Stimulated activated naive CD8-positive, alpha-beta T cell treated with anti-CD3 and anti-CD28 coated beads, Interleukin-15, Interleukin-2, amounts not matched to agents 100 U/mL and 50 U/mL, for 24 hours (primary cell): ENCODE data around the gene PRR12.

Experiments
- ATAC-seq: fragments of 150-1000 bp; cut with Tn5 transposase; one replicate; pipeline ENCODE4 v1.10.0; 2021
- DNase-seq: peaks from one replicate; pipeline ENCODE4 v3.0.0; 2021

Gene PRR12

GRCh38 chr19:49665351-49666119 lies 74.6 kb downstream of the PRR12 start, which contains the start of the genes BCL2L12 and IRF3:
TSS of gene BCL2L12 (plus strand) at chr19:49665933. CDS start at chr19:49666693, 760 bp downstream.
TSS of gene IRF3 (minus strand) at chr19:49665857. CDS start at chr19:49664838, 1,019 bp downstream.
- DNase-seq (peak; percentile 100), ATAC-seq (peak; percentile 92)

GRCh38 chr19:49666120-49666444 lies 75.1 kb downstream of the PRR12 start:
- ATAC-seq (no peak), DNase-seq (no peak)

GRCh38 chr19:49667473-49667872 lies 76.5 kb downstream of the PRR12 start:
- ATAC-seq (no peak), DNase-seq (no peak)

GRCh38 chr19:49669516-49669915 lies 78.5 kb downstream of the PRR12 start:
- DNase-seq (no peak), ATAC-seq (no peak)

GRCh38 chr19:49672131-49672919 lies 81.3 kb downstream of the PRR12 start:
- ATAC-seq, result no peak
- DNase-seq, result peak; percentile 86
